HAP-1 (cell line): ENCODE results near the gene HSCB.
"Not testable (repeated sequence)": the region's sequence is repeated elsewhere in the genome, so short reads cannot be mapped to it uniquely, and the experiment has no call there.

Experiments
- DNase-seq, 2 experiments: peaks; one replicate each; pipeline ENCODE4 v3.0.0-alpha.2; 2016 to 2020; ENCODE audit warnings: low spot score in 2 of 2
- H3K27me3 ChIP-seq: fragments of 250-450 bp; sonication (Bioruptor Pico); 2 replicates; pipeline ENCODE4 v1.5.1; 2020; ENCODE audit warnings: low read depth, mild to moderate bottlenecking, moderate library complexity
- H3K36me3 ChIP-seq: fragments of 250-450 bp; sonication (Bioruptor Pico); replicated peaks from 2 replicates; pipeline ENCODE4 v1.5.1; 2020; ENCODE audit warnings: mild to moderate bottlenecking
- H3K4me1 ChIP-seq: fragments of 250-450 bp; sonication (Bioruptor Pico); 2 replicates; pipeline ENCODE4 v1.5.1; 2020; ENCODE audit warnings: mild to moderate bottlenecking
- H3K4me3 ChIP-seq: fragments of 250-450 bp; sonication (Bioruptor Pico); 2 replicates; pipeline ENCODE4 v1.5.1; 2020; ENCODE audit warnings: mild to moderate bottlenecking, moderate library complexity
- H3K9me3 ChIP-seq: fragments of 250-450 bp; sonication (Bioruptor Pico); 2 replicates; pipeline ENCODE4 v1.5.1; 2020; ENCODE audit warnings: mild to moderate bottlenecking, moderate library complexity
- in situ Hi-C: fragments of 300-500 bp; cut with MboI; formaldehyde crosslinking; loops from 3 replicates; pipeline ENCODE4 v1.14.3; 2020; ENCODE audit warnings: low sequenced_read_pairs, inconsistent platforms, mixed read lengths

Gene HSCB

DNA sequence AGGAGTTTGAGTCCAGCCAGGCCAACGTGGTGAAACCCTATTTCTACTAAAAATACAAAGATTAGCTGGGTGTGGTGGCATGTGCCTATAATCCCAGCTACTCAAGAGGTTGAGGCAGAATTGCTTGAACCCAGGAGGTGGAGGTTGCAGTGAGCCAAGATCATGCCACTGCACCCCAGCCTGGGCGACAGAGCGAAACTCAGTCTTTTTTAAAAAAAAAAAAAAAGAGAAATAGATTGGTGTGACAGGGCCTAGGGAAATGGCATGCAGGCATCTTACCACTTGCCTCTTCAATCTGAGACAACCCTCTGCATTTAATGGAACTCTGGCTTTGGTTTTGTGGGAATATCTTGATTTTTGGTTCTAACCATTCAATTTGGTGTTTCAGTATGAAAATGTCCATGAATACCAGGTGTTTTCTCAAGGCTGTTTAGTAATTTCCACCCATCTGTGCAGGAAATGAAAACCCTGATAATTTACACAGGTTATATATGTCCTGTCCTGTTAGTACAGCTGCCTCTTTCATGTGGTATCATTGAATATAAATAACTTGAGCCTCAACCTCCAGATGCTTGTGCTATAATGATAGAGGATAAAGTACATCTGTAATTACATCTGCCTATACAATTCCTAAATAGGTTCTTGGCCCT lies 50.1 kb downstream of the HSCB start:
- in situ Hi-C loops: no loop called here
- Histone ChIP-seq H3K27me3 (no peaks in the 10 kb centered on the region), H3K9me3 (no peaks in the 10 kb centered on the region), H3K36me3 (peaks cover 49% of the 10 kb centered on the region), H3K4me1 (peaks cover 2% of the 10 kb centered on the region; the same call in 1 of the 2 replicates), H3K4me3 (no peak overlapping the region)
- DNase-seq: no peak

DNA sequence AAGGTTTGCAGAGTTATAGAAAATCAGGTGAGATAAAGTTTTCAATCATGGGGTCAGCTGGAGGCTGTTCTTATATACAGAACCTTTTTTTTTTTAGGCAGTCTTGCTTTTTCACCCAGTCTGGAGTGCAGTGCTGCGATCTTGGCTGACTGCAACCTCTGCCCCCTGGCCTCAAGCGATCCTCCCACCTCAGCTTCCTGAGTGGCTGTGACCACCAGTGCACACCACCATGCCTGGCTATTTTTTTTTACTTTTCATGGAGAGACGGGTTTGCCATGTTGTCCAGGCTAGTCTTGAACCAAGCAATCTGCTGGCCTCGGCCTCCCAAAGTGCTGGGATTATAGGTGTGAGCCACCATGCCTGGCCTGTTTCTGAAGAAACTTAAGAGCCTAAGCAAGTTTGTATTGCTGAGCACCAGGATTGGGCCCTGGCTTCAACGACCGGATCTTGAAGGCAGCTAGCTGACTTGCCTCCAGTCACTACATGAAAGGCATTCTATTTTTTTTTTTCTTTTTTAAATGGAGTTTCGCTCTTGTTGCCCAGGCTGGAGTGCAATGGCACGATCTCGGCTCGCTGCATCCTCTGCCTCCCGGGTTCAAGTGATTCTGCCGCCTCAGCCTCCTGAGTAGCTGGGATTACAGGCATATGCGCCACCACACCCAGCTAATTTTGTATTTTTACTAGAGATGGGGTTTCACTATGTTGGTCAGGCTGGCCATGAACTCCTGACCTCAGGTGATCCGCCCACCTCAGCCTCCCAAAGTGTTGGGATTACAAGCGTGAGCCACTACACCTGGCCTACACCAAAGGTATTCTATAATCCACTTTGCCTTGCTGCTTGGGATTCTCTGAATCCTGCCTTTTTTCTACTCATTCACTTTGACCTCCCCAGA lies 50.9 kb downstream of the HSCB start:
- H3K36me3 ChIP-seq: peaks cover 54% of the 10 kb centered on the region
- H3K9me3 ChIP-seq: no peaks in the 10 kb centered on the region
- H3K4me3 ChIP-seq: no peak overlapping the region
- H3K27me3 ChIP-seq: no peaks in the 10 kb centered on the region
- in situ Hi-C loops: no loop called here
- DNase-seq: no peak
- H3K4me1 ChIP-seq: peaks cover 3% of the 10 kb centered on the region

DNA sequence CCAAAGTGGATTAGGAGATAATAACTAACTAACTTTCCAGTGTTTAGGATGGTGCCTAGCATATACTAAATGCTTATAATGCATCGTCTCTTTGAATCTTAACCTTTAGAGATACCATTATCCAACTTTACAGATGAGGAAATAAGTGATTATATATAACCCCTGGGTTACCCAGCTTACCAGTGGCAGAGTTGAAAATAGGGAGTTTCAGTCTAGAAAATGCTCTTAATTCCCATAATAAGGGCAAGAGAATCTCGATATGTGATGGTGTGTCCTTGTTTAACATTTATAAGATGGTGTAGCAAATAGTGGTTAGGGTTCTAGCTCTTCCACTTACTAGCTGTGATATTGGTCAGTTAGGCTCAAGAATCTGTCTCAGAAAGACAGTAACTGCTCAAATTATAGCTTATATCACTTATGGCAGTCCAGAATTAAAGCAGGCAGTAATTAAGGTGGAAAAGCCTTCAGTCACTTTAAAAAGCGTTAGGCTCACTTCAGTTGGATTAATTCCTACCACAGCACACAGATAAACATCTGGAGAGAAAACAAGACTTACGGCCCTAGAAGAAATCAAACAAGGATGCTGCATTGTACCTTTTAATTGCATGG lies 52.2 kb downstream of the HSCB start:
- Histone ChIP-seq H3K27me3 (no peaks in the 10 kb centered on the region), H3K9me3 (no peaks in the 10 kb centered on the region), H3K4me3 (no peak overlapping the region), H3K36me3 (peaks cover 59% of the 10 kb centered on the region), H3K4me1 (peaks cover 8% of the 10 kb centered on the region)
- no peak for DNase-seq
- in situ Hi-C loops: no loop called here

DNA sequence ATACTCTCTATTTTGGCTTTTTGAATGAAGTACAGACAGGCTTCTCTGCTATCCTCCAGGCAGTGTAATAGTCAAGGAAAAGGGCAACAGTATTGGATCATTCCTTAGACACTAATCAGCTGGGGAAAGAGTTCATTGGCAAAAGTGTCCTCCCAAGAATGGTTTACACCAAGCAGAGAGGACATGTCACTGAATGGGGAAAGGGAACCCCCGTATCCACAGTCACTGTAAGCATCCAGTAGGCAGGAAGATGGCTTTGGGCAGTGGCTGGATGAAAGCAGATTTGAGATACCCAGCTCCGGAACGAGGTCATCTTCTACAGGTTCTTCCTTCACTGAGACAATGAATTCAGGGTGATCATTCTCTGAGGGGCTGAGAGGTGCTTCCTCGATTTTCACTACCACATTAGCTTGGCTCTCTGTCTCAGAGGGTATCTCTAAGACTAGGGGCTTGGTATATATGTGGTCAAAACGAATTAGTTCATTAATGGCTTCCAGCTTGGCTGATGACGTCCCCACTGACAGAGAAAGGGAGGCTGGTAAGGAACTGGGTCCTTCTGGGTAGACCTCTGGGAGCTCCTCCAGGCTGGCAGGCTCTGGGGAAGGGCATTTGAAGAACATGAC lies 53.3 kb downstream of the HSCB start:
- DNase-seq: no peak
- H3K27me3 ChIP-seq: no peaks in the 10 kb centered on the region
- no peaks in the 10 kb centered on the region for H3K9me3 ChIP-seq
- in situ Hi-C loops: no loop called here
- H3K4me1 ChIP-seq: peaks cover 8% of the 10 kb centered on the region
- H3K36me3 ChIP-seq: peaks cover 65% of the 10 kb centered on the region
- H3K4me3 ChIP-seq: no peak overlapping the region

DNA sequence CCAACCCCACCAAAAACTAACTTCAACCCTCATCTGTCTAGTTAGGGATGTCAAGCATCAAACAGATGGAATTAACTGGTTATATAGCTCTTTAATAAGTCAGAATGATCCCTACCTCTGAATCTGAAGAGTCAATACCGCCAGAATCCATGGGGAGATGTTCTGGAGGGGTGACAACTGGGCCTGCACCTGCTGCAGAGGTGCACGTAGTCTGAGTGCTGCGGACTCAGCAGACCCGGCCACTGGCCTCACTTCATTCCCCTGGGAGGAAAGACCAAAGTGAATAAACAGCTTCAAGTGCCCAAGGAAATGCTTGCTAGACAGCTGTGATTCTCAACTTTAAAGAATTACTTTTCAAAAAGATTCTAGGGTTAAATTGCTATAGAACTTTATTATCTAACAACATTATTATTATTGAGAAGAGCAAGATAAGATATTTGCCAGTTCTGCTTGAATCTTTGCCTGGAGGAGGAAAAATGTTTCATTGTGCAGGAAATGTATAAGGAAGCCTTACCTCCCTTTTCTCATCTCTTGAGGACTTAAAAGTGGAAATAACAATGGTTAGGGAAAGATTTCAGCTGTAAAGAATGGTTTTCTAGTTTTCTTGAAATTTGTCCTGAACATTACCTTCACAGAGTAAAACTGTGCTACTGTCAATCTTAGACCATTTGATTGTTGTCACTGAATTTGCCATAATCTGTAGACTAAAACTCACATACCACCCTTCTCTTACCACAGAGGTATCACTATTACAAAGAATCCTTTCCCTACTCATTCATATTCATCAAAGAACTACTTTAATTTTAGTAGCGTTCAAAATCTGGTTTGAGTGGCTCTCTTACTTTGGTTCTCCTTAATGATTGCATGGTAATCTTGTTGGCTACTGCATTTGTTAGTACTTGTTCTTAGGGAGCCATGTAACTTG lies 54.4 kb downstream of the HSCB start:
- Histone ChIP-seq H3K4me3 (no peak overlapping the region), H3K36me3 (peaks cover 66% of the 10 kb centered on the region), H3K27me3 (no peaks in the 10 kb centered on the region), H3K9me3 (no peaks in the 10 kb centered on the region), H3K4me1 (peaks cover 10% of the 10 kb centered on the region)
- DNase-seq: no peak
- in situ Hi-C loops: no loop called here

DNA sequence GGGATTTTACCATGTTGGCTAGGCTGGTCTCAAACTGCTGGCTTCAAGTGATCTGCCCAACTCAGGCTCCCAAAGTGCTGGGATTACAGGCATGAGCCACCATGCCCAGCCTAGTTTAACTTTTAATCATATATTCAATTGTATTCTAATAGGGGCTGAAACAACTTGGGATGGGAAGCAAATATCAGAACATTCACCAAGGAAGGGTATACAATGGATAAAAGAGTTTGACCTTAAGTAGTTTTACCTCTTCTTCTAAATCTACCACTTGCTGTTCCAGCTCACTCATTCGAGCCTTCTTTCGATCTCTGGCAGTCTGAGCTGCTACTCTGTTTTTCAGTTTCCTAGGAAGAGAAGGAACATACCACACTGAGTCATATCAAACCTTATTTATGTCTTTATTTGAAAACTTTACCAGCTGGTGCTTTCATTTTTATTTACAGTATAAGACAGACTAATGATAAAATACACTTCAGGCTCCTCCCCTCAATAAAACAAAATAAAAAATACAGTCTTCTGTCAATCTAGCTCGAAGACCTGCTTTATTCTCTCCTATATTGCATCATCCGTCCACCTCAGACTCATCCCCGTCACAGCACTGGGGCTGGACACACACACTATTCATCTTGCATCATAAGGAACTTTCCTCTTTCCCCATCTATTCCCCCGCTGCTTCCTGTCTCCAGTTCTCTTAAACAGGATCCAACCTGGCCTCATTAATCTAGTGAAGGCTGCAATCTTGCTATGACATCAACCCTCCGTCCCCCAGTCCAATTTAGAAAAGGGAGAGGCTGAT lies 57.2 kb downstream of the HSCB start:
- in situ Hi-C loops: no loop called here
- Histone ChIP-seq H3K36me3 (peaks cover 57% of the 10 kb centered on the region), H3K4me1 (peaks cover 21% of the 10 kb centered on the region), H3K4me3 (peak overlapping the region; percentile 71), H3K9me3 (no peaks in the 10 kb centered on the region), H3K27me3 (no peaks in the 10 kb centered on the region)
- DNase-seq: peak; percentile 51 to 56

DNA sequence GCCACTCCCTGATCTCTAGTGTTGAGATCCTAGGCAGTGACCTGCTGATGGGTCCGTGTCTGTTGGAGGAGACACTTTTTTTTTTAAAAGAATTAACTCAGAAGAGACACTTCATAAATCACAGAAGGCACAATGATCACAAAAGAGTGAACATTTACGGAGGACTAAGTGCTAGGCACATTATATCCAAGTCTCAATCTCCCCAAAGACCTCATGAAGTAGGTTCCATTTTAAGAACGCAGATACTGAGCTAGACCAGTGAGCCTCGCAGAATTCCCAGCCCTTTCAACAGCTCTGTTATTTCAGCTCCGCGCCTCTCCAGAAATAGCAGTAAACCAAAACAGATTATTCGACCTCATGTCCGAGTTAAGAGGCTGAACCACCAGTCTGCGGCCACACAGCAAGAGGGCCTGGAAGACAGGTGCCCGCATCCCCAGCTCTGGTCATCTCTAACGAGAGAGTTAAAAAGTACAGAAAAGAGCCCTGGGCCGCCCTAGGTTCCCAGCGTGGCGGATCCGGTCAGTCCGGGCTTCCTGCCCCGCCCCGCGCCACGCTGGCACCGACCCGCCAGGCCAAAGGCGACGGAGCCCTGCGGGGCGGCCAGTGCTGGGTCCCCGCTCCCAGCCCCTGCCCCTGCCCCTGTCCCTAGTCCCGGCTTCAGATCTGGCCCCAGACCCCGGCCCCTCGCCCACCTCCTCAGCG lies 57.9 kb downstream of the HSCB start:
- Histone ChIP-seq H3K4me3 (peak overlapping the region; percentile 71), H3K27me3 (no peaks in the 10 kb centered on the region), H3K9me3 (no peaks in the 10 kb centered on the region), H3K4me1 (peaks cover 23% of the 10 kb centered on the region), H3K36me3 (peaks cover 50% of the 10 kb centered on the region)
- peak in 1 of 2 experiments; percentile 53 for DNase-seq
- in situ Hi-C loops: no loop called here

DNA sequence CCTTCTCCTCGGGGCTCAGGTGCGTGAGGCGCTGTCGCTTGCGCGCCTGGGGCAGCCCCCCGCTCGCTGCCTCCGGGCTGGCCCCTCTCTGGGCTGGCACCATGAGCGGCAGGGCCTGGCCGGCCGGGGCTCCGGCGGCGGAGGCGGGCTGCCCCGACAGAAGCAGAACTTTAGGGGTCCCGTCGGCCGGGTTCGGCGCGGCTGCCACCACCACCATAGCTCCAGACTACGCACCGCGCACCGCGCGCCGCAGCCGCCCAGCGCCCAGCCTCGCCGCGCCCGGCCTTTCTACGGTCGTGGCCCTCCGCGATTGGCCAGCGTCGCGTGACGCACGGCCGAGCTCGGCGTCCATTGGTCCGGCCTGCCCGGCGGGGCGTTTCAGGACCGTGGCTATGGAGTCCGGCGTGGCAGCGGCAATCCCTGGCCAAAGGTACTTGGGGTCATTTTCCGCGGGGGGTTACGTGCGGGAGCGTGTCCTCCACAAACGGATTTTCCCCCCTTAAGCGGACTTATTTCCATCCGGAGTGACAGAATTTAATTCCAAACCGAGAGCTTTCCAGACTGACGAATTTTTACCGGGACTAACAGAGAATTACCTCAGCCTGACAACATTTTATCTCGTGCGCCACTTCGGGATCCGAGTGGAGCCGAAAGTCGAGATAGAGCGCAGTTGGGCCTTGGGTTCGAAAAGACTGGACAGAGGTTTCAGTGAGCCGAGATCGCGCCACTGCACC lies 58.6 kb downstream of the HSCB start, which contains the start of gene XBP1:
Gene XBP1 (minus strand): TSS at position 262 of the 734 bp plus-strand sequence.
- peaks cover 28% of the 10 kb centered on the region for H3K4me1 ChIP-seq
- peak; percentile 90 to 93 for DNase-seq
- in situ Hi-C loops: no loop called here
- peak within 1 kb of the TSS; percentile 71 for H3K4me3 ChIP-seq
- peaks cover 43% of the 10 kb centered on the region for H3K36me3 ChIP-seq
- H3K9me3 ChIP-seq: no peaks in the 10 kb centered on the region
- no peaks in the 10 kb centered on the region for H3K27me3 ChIP-seq

DNA sequence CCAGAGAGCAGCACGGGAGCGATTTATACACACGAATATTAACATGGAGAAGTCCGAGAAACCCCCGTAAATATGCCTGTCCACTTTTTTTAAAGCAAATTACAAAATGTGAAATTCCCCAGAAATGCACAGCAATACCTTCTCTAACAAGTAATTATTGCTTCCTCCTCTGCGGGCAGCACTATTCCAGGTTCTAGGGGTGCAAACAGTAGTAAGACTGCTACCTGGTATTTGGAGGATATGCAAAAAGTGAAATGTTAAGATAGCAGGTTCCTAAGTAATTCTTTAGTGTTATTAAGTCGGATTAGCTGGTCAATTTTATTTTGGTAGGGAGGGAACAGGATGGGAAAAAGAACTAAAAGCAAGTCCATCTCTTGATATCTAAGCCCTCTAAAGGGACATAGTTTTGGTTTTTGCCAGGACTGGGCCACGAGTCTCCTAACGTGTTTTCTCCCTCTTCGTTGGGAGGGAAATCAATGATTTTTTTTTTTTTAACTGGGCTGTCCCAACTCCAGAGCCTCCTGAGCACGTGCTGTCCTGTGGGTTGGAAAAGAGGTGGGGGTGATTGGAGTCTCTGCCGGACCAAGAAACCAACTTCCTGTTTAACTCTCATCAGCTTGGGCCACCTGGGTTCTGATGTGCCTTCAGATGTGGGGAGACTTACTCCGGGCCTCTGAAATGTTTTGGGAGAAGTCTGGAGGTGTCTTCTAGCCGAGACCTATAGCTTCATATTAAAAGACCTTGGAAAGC lies 60.2 kb downstream of the HSCB start:
- Histone ChIP-seq H3K4me3 (peak overlapping the region; percentile 71), H3K9me3 (no peaks in the 10 kb centered on the region), H3K4me1 (peaks cover 31% of the 10 kb centered on the region), H3K27me3 (no peaks in the 10 kb centered on the region), H3K36me3 (peaks cover 27% of the 10 kb centered on the region)
- in situ Hi-C loops: no loop called here
- peak; percentile 39 to 42 for DNase-seq

DNA sequence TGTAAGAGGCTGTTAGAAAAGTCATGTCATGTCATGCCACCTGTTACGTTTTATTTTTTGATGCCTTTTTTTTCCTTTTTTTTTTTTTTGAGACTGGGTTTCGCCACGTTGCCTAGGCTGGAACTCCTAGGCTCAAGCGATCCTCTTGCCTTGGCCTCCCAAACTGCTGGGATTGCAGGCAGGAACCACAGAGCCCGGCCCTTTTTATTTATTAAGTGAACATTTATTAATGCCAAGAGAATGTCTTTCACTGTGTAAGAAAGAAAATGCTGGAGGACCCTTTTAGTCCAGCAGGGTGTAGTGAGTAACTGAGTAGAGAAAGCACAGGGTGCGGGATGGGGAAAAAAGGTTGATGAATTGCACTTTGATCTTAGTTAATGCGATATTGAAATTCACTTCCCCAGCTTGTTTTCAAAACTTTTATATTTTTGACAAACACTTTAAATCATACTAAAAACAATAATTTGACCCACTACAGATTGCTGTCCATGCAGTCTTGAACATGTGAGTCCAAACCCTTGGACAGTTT lies 60.8 kb downstream of the HSCB start:
- H3K4me3 ChIP-seq: no peak overlapping the region
- in situ Hi-C loops: no loop called here
- peaks cover 31% of the 10 kb centered on the region for H3K4me1 ChIP-seq
- no peak for DNase-seq
- no peaks in the 10 kb centered on the region for H3K27me3 ChIP-seq
- no peaks in the 10 kb centered on the region for H3K9me3 ChIP-seq
- peaks cover 21% of the 10 kb centered on the region for H3K36me3 ChIP-seq

DNA sequence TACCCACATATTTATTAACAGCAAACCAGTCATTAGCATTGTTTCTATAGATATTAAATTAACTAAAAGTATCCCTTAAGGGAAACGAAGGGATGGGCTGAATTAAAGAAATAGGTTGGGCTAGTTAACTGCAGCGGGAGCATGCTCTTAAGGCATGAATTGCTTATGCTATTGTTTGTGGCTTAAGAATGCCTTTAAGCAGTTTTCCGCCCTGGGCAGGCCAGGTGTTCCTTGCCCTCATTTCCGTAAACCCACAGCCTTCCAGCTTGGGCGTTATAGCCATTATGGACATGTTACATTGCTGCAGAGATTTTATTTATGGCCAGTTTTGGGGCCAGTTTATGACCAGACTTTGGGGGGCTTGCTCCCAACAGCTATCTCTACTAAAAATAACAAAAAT lies 63.6 kb downstream of the HSCB start:
- H3K4me3 ChIP-seq, H3K27me3 ChIP-seq, H3K9me3 ChIP-seq, in situ Hi-C loops, H3K36me3 ChIP-seq: not testable (repeated sequence)
- DNase-seq: peak; percentile 32 to 49
- peaks cover 26% of the 10 kb centered on the region for H3K4me1 ChIP-seq
